HUES6 (cell line): ENCODE measurements around the gene DOCK1.
A peak's percentile ranks its signal among the peaks of the same experiment; 100 is the strongest.

Experiments used
- H3K27ac ChIP-seq: 2 replicates; pipeline ENCODE4 v1.7.0; 2013; ENCODE audit warnings: low read depth, mild to moderate bottlenecking, low read length, inconsistent platforms
- H3K27me3 ChIP-seq: 2 replicates; pipeline ENCODE4 v1.6.1; 2013; ENCODE audit warnings: low read length; ENCODE audit not compliant: control insufficient read depth, insufficient read depth
- H3K36me3 ChIP-seq: 2 replicates; pipeline ENCODE4 v1.6.1; 2013; ENCODE audit warnings: low read length; ENCODE audit not compliant: control insufficient read depth, insufficient read depth
- H3K4me1 ChIP-seq: 2 replicates; pipeline ENCODE4 v1.6.1; 2013; ENCODE audit warnings: low read length; ENCODE audit not compliant: control insufficient read depth, insufficient read depth
- H3K4me3 ChIP-seq: 2 replicates; pipeline ENCODE4 v1.5.1; 2013; ENCODE audit warnings: low read depth, low read length
- H3K9ac ChIP-seq: one replicate; pipeline ENCODE4 v1.6.1; 2013; ENCODE audit warnings: mild to moderate bottlenecking, low read length
- H3K9me3 ChIP-seq: 2 replicates; pipeline ENCODE4 v1.6.1; 2013; ENCODE audit warnings: low read depth, low read length; ENCODE audit not compliant: control insufficient read depth, insufficient read depth

The DOCK1 gene

DNA sequence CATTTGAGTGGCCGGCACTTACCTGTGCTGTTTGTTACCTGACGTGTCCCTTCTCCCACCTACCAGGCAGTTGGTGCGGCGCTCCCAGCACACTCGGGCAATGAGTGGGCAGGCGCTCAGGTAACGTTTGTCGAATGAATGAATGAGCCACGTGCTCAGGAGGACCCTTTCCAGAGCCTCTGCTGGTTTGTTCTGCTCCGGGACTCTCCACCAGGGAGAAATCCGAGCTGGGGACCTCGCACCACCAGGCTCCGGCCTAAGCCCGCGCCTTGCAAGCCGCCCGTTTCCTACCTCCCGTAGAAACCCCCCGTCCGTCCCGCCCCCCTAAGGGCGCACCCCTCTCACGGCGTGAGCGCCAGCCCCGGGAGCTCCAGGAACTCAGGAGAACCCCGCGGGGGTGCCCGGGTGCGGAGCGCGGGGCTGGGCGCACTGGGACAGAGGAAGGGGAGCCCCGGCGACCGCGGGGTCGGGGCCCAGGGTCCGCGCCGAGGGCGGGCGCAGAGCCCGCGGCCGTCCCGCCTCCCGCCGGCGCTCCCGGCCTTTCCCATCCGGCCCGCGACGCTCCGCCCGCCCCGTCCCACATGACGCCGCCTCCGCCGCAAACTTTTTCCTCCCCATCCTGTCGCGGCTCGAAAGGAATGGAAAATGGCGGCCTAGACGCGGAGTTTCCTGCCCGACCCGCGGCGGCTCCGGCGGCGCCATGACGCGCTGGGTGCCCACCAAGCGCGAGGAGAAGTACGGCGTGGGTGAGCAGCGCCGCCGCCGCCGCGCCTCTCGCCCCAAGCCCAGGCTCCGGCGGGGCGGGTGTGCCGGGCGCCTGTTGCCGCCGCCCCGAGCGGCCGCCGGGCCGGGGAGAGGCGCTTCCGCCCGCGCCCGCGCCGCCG, at the start of gene DOCK1:
TSS of gene DOCK1 (plus strand) at position 611 of the 884 bp plus-strand sequence. CDS start at position 701, 90 bp downstream.
- Histone ChIP-seq H3K27me3 (no peaks in the 10 kb centered on the region), H3K36me3 (peaks cover 16% of the 10 kb centered on the region), H3K27ac (peak within 1 kb of the TSS; percentile 79; the same call in 1 of the 2 replicates), H3K9ac (peak within 1 kb of the TSS; percentile 76), H3K9me3 (0 out of 2 replicates have a peak, but pooled peaks cover under 1% of the 10 kb centered on the region), H3K4me3 (peak within 1 kb of the TSS; percentile 58), H3K4me1 (peaks cover 26% of the 10 kb centered on the region)

DNA sequence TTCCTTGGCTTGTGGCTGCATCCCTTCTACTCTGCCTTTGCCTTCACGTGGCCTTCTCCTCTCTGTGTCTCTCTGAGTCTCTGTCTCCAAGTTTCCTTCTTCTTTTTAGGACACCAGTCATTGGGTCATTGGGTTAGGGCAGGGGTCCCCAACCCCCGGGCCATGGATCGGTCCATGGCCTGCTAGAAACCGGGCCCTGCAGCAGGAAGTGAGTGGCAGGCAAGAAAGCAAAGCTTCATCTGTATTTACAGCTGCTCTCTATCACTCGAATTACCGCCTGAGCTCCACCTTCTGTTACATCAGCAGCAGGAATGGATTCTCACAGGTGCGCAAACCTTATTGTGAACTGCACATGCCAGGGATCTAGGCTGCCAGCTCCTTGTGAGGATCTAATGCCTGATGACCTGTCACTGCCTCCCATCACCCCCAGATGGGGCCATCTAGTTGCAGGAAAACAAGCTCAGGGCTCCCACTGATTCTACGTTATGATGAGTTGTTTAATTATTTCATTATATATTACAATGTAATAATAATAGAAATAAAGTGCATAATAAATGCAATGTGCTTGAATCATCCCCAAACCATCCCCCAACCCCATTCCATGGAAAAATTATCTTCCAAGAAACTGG, 47.9 kb upstream of the DOCK1 start:
- Histone ChIP-seq H3K9me3 (no peaks in the 10 kb centered on the region; the same call in 1 of the 2 replicates), H3K27me3 (no peaks in the 10 kb centered on the region), H3K4me3 (no peak overlapping the region), H3K4me1 (no peaks in the 10 kb centered on the region), H3K27ac (no peak overlapping the region), H3K36me3 (no peaks in the 10 kb centered on the region), H3K9ac (no peak overlapping the region)

DNA sequence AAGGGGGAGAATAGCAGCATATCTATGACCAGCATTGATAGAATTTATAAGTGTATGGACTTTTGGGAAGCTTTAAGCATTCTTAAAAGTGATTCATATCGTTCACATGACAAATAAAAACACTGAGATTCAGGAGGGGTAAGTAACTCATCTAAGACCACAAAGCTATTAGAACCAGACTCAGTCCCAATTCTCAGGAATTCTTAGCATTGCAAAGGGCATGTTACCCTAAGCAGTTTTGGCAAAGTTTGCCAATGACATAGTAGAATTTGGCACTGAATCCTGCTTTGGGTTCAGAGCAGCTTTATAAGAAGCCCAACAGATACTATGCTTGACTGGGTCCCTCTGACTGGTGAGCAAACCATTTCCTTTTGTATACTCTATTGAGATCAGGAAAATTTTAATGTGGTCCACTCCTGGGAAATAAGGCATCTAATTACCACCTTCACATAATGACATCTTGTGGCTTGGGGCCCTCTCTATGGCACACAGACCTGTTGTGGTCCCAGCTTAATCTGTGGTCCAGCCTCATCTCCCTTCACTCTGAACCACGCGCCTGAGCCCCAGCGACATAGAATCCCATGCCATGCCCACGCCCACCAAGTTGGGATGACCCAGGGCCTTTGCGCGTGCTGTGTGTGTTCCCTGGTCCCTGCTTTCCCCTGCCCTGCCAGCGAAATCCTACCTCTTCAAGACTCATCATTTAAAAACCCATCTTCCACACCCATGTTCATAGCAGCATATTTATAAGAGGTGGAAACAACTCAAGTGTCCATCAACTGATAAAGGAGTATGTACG, 37.5 kb upstream of the DOCK1 start:
- Histone ChIP-seq H3K27ac (no peak overlapping the region), H3K27me3 (no peaks in the 10 kb centered on the region), H3K36me3 (no peaks in the 10 kb centered on the region), H3K4me1 (peaks cover 8% of the 10 kb centered on the region), H3K4me3 (no peak overlapping the region), H3K9ac (no peak overlapping the region), H3K9me3 (0 out of 2 replicates have a peak, but pooled peaks cover 3% of the 10 kb centered on the region)

DNA sequence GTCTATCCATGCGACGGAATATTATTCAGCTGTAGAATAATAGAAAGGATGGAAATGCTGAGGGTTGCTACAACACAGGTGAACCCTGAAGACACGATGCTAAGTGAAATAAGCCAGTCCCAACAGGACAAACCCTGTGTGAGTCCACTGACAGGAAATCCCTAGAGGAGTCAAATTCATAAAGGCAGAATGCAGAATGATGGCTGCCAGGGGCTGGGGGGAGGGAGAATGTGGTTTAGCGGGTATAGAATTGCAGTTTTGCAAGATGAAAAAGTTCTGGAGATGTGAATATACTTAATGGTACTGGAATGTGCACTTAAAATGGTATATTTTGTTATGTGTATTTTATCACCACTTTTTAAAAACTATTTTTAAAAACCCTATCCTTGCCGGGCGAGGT, 36.9 kb upstream of the DOCK1 start:
- no peak overlapping the region for H3K4me3 ChIP-seq
- H3K27ac ChIP-seq: no peak overlapping the region
- H3K9me3 ChIP-seq: 0 out of 2 replicates have a peak, but pooled peaks cover 3% of the 10 kb centered on the region
- no peaks in the 10 kb centered on the region for H3K27me3 ChIP-seq
- no peaks in the 10 kb centered on the region for H3K36me3 ChIP-seq
- H3K4me1 ChIP-seq: peaks cover 14% of the 10 kb centered on the region
- no peak overlapping the region for H3K9ac ChIP-seq

DNA sequence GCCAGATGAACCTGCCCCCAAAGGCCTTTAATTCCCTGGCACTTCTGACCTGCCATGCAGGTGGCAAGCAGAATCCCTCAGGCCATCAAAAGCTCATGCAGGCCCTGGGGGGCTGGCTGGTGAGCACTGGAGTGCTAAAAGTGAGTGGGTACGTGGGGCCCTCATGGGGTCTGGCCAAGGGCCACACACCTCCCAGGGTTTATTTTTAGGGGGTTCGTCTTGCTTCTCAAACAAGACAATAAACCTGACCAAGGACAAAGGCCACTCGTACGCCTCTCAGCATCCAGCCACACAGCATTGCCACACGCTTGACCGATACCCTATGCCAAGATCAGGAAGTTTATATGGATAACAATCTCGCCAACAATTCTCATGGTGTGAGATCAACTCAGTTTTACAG, 33.1 kb upstream of the DOCK1 start:
- Histone ChIP-seq H3K27me3 (no peaks in the 10 kb centered on the region), H3K9ac (no peak overlapping the region), H3K4me1 (peaks cover 17% of the 10 kb centered on the region), H3K9me3 (0 out of 2 replicates have a peak, but pooled peaks cover 3% of the 10 kb centered on the region), H3K4me3 (no peak overlapping the region), H3K36me3 (no peaks in the 10 kb centered on the region), H3K27ac (no peak overlapping the region)

DNA sequence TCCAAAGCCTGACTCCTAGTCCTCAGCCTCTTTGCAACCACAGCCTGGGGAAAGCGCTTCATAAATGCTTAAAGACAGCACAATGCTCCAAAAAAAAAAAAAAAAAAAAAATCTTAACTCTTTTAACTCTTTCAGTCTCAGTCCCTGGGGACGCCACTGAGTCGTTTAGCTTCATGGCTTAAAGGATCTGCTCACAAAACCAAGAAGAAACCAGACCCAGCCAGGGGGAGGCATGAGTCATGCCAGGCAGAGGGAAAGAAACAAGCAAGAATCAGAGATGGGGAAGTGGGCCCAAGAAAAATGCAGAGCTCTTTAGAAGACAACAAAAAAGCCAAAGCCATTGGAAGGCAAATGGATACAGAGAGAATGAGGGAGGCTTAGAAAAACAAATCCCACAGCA, 32.5 kb upstream of the DOCK1 start:
- H3K36me3 ChIP-seq: no peaks in the 10 kb centered on the region
- H3K27ac ChIP-seq: no peak overlapping the region
- no peak overlapping the region for H3K4me3 ChIP-seq
- H3K9ac ChIP-seq: no peak overlapping the region
- no peaks in the 10 kb centered on the region for H3K27me3 ChIP-seq
- H3K4me1 ChIP-seq: peaks cover 17% of the 10 kb centered on the region
- H3K9me3 ChIP-seq: 0 out of 2 replicates have a peak, but pooled peaks cover 3% of the 10 kb centered on the region

DNA sequence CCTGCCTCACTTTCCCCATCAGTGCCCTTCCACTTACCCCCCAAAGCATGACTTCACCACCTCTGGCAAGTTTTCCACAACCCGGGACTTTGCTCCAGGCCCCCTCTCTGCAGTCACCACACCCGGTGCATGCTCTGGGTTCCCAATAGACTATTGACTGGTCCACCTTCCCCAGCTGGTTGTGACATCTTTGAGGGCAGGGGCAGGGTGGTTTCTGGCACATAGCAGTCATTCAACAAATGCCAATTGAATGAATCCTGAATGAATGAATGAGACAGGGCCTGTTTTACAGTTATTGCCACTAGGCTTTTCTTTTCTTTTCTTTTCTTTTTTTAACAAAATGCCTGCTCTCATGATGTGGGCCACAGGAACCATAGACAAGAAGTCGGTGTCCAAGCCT, 28.8 kb upstream of the DOCK1 start:
- Histone ChIP-seq H3K4me3 (no peak overlapping the region), H3K36me3 (no peaks in the 10 kb centered on the region), H3K27ac (no peak overlapping the region), H3K9ac (no peak overlapping the region), H3K4me1 (peaks cover 28% of the 10 kb centered on the region), H3K27me3 (no peaks in the 10 kb centered on the region), H3K9me3 (no peaks in the 10 kb centered on the region)

DNA sequence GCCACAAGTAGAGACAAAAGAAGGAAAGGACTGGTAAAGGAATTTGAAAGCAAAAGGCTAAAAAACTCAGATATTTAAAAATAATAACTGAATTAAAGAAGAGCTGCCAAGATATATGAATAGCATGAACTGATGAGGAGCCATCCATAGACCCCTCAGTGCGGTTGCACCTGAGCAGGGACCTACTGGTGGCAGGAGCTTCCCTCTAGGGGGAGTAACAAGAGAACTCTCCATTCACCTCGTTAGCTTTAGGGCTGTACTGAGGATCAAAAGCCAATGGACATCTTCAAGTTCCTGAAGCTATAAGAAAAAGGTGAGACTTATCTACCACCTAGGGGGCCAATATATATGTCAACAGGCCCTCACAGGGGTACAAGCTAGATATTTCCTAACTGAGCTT, 27.8 kb upstream of the DOCK1 start:
- no peaks in the 10 kb centered on the region for H3K36me3 ChIP-seq
- H3K4me1 ChIP-seq: peaks cover 24% of the 10 kb centered on the region
- no peak overlapping the region for H3K9ac ChIP-seq
- no peaks in the 10 kb centered on the region for H3K27me3 ChIP-seq
- H3K9me3 ChIP-seq: no peaks in the 10 kb centered on the region
- no peak overlapping the region for H3K27ac ChIP-seq
- H3K4me3 ChIP-seq: no peak overlapping the region

DNA sequence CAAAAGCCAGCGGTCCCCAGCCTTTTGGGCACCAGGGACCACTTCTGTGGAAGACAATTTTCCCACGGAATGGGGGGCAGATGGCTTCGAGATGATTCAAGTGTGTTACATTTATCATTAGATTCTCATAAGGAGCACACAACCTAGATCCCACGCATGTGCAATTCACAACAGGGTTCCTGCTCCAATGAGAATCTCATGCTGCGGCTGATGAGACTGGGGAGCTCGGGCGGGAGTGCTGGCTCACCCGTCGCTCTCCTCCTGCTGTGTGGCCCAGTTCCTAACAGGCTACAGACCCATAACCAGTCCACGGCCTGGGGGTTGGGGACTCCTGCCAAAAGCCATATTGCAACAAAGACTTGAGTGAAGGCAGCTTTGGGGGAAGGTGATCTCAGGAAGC, 26.6 kb upstream of the DOCK1 start:
- H3K9me3 ChIP-seq: no peaks in the 10 kb centered on the region
- no peaks in the 10 kb centered on the region for H3K27me3 ChIP-seq
- H3K27ac ChIP-seq: no peak overlapping the region
- no peak overlapping the region for H3K4me3 ChIP-seq
- H3K4me1 ChIP-seq: peaks cover 12% of the 10 kb centered on the region; the same call in 1 of the 2 replicates
- no peaks in the 10 kb centered on the region for H3K36me3 ChIP-seq
- no peak overlapping the region for H3K9ac ChIP-seq

DNA sequence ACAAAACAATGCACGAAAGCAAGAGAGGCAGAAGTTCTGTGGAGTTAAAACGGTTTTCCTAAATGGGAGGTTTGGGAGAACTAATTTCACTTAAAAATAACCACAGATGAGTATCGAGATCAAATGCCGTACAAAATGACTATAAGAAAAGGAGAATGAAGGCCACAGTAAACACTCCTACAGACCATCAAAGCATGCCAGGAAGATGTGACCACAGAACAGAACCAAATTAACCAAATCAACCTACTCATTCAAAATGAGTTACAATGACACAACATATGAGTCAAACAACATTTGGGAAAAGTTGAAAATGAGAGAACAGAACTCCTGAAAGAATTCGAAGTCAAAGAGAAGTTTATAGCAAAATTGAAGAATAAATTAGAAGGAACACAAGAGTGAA, 24.3 kb upstream of the DOCK1 start:
- H3K9ac ChIP-seq: no peak overlapping the region
- H3K4me1 ChIP-seq: peaks cover 12% of the 10 kb centered on the region; the same call in 1 of the 2 replicates
- no peak overlapping the region for H3K4me3 ChIP-seq
- no peaks in the 10 kb centered on the region for H3K9me3 ChIP-seq
- H3K36me3 ChIP-seq: no peaks in the 10 kb centered on the region
- no peaks in the 10 kb centered on the region for H3K27me3 ChIP-seq
- no peak overlapping the region for H3K27ac ChIP-seq
